ENCODE data around the gene BCL7A. TPM values are rescaled to one million over a fixed set of nuclear protein-coding genes. Genes with fewer than 3 reads are reported as not detected.

Gene BCL7A
- total RNA-seq, 1 experiment from 2014 or later, result 31.6 TPM

GRCh38 chr12:122004633-122005071 is 17.0 kb upstream of the BCL7A start:
- ATAC-seq, result no peak
- no peak overlapping the region for H3K4me2 ChIP-seq (ENCODE audit: low read length)
- H3K9ac ChIP-seq (ENCODE audit: low read length), result no peak overlapping the region
- no peaks in the 10 kb centered on the region for H3K4me1 ChIP-seq (ENCODE audit: insufficient read depth, low read length)
- H2AFZ ChIP-seq (ENCODE audit: low read length), result no peak overlapping the region
- CTCF ChIA-PET, result no interaction called here
- TF ChIP-seq EZH2phosphoT487 (IDR thresholded peaks at IDR 0.05; ENCODE audit: borderline replicate concordance, low read length) (no peak), EZH2 (IDR thresholded peaks at IDR 0.05; ENCODE audit: low read length, unreplicated experiment) (no peak), CTCF (conservative IDR thresholded peaks at IDR 0.05; ENCODE audit: low read depth, low read length) (no peak)
- no peaks in the 10 kb centered on the region for H4K20me1 ChIP-seq (ENCODE audit: low read length)
- H3K27me3 ChIP-seq (ENCODE audit: low read length), result no peaks in the 10 kb centered on the region
- no peak for DNase-seq
- no peak overlapping the region for H3K27ac ChIP-seq (ENCODE audit: low read length)
- intact Hi-C loops (cut with micrococcal nuclease), result no loop called here
- H3F3A ChIP-seq (ENCODE audit: low read length, unreplicated experiment), result no peaks in the 10 kb centered on the region
- H3K9me3 ChIP-seq (ENCODE audit: low read length), result no peaks in the 10 kb centered on the region
- no TSS peak for BruUV-seq (replicated peaks)
- H3K36me3 ChIP-seq (ENCODE audit: low read depth, low read length), result no peaks in the 10 kb centered on the region
- no peak overlapping the region for H3K4me3 ChIP-seq (ENCODE audit: low read length)
- POLR2A ChIA-PET (ENCODE audit: unreplicated experiment), result no interaction called here
- no peaks in the 10 kb centered on the region for H3K79me2 ChIP-seq (ENCODE audit: low read length)
- H3K9me2 ChIP-seq (replicated peaks; ENCODE audit: low read length), result no peaks in the 10 kb centered on the region

GRCh38 chr12:122005252-122005776 is 16.4 kb upstream of the BCL7A start:
- Histone ChIP-seq H3K4me1 (ENCODE audit: insufficient read depth, low read length) (no peaks in the 10 kb centered on the region), H4K20me1 (ENCODE audit: low read length) (no peaks in the 10 kb centered on the region), H3K36me3 (ENCODE audit: low read depth, low read length) (no peaks in the 10 kb centered on the region), H3K9me2 (replicated peaks; ENCODE audit: low read length) (no peaks in the 10 kb centered on the region), H3K4me3 (ENCODE audit: low read length) (no peak overlapping the region), H3K27ac (ENCODE audit: low read length) (no peak overlapping the region), H3F3A (ENCODE audit: low read length, unreplicated experiment) (no peaks in the 10 kb centered on the region), H3K79me2 (ENCODE audit: low read length) (no peaks in the 10 kb centered on the region), H3K9me3 (ENCODE audit: low read length) (no peaks in the 10 kb centered on the region), H3K9ac (ENCODE audit: low read length) (no peak overlapping the region), H3K4me2 (ENCODE audit: low read length) (no peak overlapping the region), H2AFZ (ENCODE audit: low read length) (no peak overlapping the region), H3K27me3 (ENCODE audit: low read length) (no peaks in the 10 kb centered on the region)
- intact Hi-C loops (cut with micrococcal nuclease), result no loop called here
- TF ChIP-seq CTCF (conservative IDR thresholded peaks at IDR 0.05; ENCODE audit: low read depth, low read length), result no peak
- no peak for TF ChIP-seq EZH2phosphoT487 (IDR thresholded peaks at IDR 0.05; ENCODE audit: borderline replicate concordance, low read length)
- TF ChIP-seq EZH2 (IDR thresholded peaks at IDR 0.05; ENCODE audit: low read length, unreplicated experiment), result no peak
- no TSS peak for BruUV-seq (replicated peaks)
- POLR2A ChIA-PET (ENCODE audit: unreplicated experiment), result no interaction called here
- CTCF ChIA-PET, result no interaction called here
- ATAC-seq, result no peak
- no peak for DNase-seq

GRCh38 chr12:122006186-122006926 is 15.3 kb upstream of the BCL7A start:
- CTCF ChIA-PET, result no interaction called here
- H2AFZ ChIP-seq (ENCODE audit: low read length), result no peak overlapping the region
- no peak overlapping the region for H3K9ac ChIP-seq (ENCODE audit: low read length)
- H3K79me2 ChIP-seq (ENCODE audit: low read length), result no peaks in the 10 kb centered on the region
- no peaks in the 10 kb centered on the region for H3K27me3 ChIP-seq (ENCODE audit: low read length)
- H3K4me2 ChIP-seq (ENCODE audit: low read length), result no peak overlapping the region
- BruUV-seq (replicated peaks), result no TSS peak
- ATAC-seq (no peak), DNase-seq (no peak)
- POLR2A ChIA-PET (ENCODE audit: unreplicated experiment), result no interaction called here
- H3F3A ChIP-seq (ENCODE audit: low read length, unreplicated experiment), result no peaks in the 10 kb centered on the region
- no peak overlapping the region for H3K4me3 ChIP-seq (ENCODE audit: low read length)
- intact Hi-C loops (cut with micrococcal nuclease), result no loop called here
- no peaks in the 10 kb centered on the region for H4K20me1 ChIP-seq (ENCODE audit: low read length)
- H3K4me1 ChIP-seq (ENCODE audit: insufficient read depth, low read length), result no peaks in the 10 kb centered on the region
- H3K9me2 ChIP-seq (replicated peaks; ENCODE audit: low read length), result no peaks in the 10 kb centered on the region
- H3K9me3 ChIP-seq (ENCODE audit: low read length), result no peaks in the 10 kb centered on the region
- H3K27ac ChIP-seq (ENCODE audit: low read length), result no peak overlapping the region
- no peaks in the 10 kb centered on the region for H3K36me3 ChIP-seq (ENCODE audit: low read depth, low read length)
- TF ChIP-seq EZH2phosphoT487 (IDR thresholded peaks at IDR 0.05; ENCODE audit: borderline replicate concordance, low read length) (no peak), CTCF (conservative IDR thresholded peaks at IDR 0.05; ENCODE audit: low read depth, low read length) (no peak), EZH2 (IDR thresholded peaks at IDR 0.05; ENCODE audit: low read length, unreplicated experiment) (no peak)
